K562 (cell line): ENCODE results near the gene CDRT4. TPM values are rescaled to one million over a fixed set of nuclear protein-coding genes. Genes with fewer than 3 reads are reported as not detected.

Experiments used
- ATAC-seq: fragments of 200-7000 bp; cut with Tn5 transposase; 3 replicates; pipeline ENCODE4 v1.9.1; 2020; ENCODE audit warnings: moderate library complexity
- BruUV-seq: library from RNA; stranded (reverse); fragments of 400-500 nt; replicated peaks from 2 replicates; lab custom pipeline; 2021; lab: Mats Ljungman, UMichigan
- CTCF ChIA-PET: fragments of 300-600 bp; formaldehyde crosslinking; extraction: SDS; loops from one replicate; lab custom pipeline; 2021; ENCODE audit warnings: low intra/inter-chr PET ratio; lab: Yijun Ruan, JAX
- POLR2A ChIA-PET: fragments of 300-600, 350-650 bp; sonication (Branson Sonifier 250); formaldehyde crosslinking; extraction: SDS; loops from one replicate; lab custom pipeline; 2021; ENCODE audit warnings: antibody characterized with exemption, inconsistent platforms; lab: Yijun Ruan, JAX
- DNase-seq, 4 experiments: peaks; one replicate each; pipeline versions ENCODE4 v3.0.0 to v3.0.0-alpha.2; 2011 to 2018; ENCODE audit warnings: low spot score in 3 of 4, mixed read lengths in 3 of 4; ENCODE audit errors: extremely low read depth in 1 of 4
- FAIRE-seq: peaks from 2 replicates; lab custom pipeline; 2011; peaks lifted over from hg19 to GRCh38; lab: Jason Lieb, UNC
- H2AFZ ChIP-seq: 2 replicates; pipeline ENCODE4 v1.6.0; 2011; ENCODE audit warnings: low read depth, low read length, control low read depth, inconsistent platforms
- H3K27ac ChIP-seq: fragments of 200-600 bp; 3 replicates; pipeline ENCODE4 v1.8.0; 2011; ENCODE audit warnings: low read depth, mild to moderate bottlenecking, control low read depth, inconsistent platforms, low read length, moderate library complexity, mixed read lengths; ENCODE audit errors: extremely low read depth
- H3K27me3 ChIP-seq, 2 experiments: fragments of 300-600 bp in 1 of 2; 2 replicates in 1 of 2; 3 replicates in 1 of 2; pipeline versions ENCODE4 v1.6.0 to v1.8.0; 2011; ENCODE audit warnings: inconsistent platforms in 2 of 2, low read length in 2 of 2, mild to moderate bottlenecking in 1 of 2, mixed read lengths in 1 of 2, moderate library complexity in 1 of 2; ENCODE audit not compliant: control insufficient read depth in 2 of 2, insufficient read depth in 2 of 2
- H3K36me3 ChIP-seq: fragments of 300-600 bp; 3 replicates; pipeline ENCODE4 v1.8.0; 2011; ENCODE audit warnings: mild to moderate bottlenecking, low read length, inconsistent platforms; ENCODE audit not compliant: control insufficient read depth, insufficient read depth
- H3K4me1 ChIP-seq, 2 experiments: fragments of 200-600 bp in 1 of 2; replicated peaks in 1 of 2; 2 replicates in 1 of 2; 3 replicates in 1 of 2; pipeline versions ENCODE4 v1.5.1 to v1.8.0; 2011; ENCODE audit warnings: inconsistent platforms in 2 of 2, low read length in 2 of 2, mild to moderate bottlenecking in 1 of 2, mixed read lengths in 1 of 2, moderate library complexity in 1 of 2; ENCODE audit not compliant: control insufficient read depth in 2 of 2, insufficient read depth in 2 of 2
- H3K4me2 ChIP-seq: 2 replicates; pipeline ENCODE4 v1.6.1; 2011; ENCODE audit warnings: low read length, control low read depth, inconsistent platforms, mixed read lengths; ENCODE audit not compliant: insufficient read depth
- H3K4me3 ChIP-seq: fragments of 200-600 bp; sonication (generic), shearing (Covaris generic); 2 replicates; pipeline ENCODE4 v1.5.1; 2016; ENCODE audit warnings: control low read depth, inconsistent platforms
- H3K79me2 ChIP-seq: fragments of 200-600 bp; 3 replicates; pipeline ENCODE4 v1.8.0; 2011; ENCODE audit warnings: low read length, inconsistent platforms; ENCODE audit not compliant: control insufficient read depth, insufficient read depth
- H3K9ac ChIP-seq, 2 experiments: 2 replicates each; pipeline versions ENCODE4 v1.6.0 to v1.6.1; 2011; ENCODE audit warnings: low read depth in 2 of 2, low read length in 2 of 2, control low read depth in 1 of 2, inconsistent platforms in 1 of 2, mild to moderate bottlenecking in 1 of 2, mixed read lengths in 1 of 2; ENCODE audit not compliant: insufficient read depth in 1 of 2
- H3K9me1 ChIP-seq: one replicate; pipeline ENCODE4 v1.6.0; 2011; ENCODE audit warnings: inconsistent platforms, mild to moderate bottlenecking, low read length, moderate library complexity; ENCODE audit not compliant: control insufficient read depth, insufficient read depth
- H3K9me3 ChIP-seq: replicated peaks from 2 replicates; pipeline ENCODE4 v1.5.1; 2011; ENCODE audit warnings: low read depth, low read length, inconsistent platforms; ENCODE audit not compliant: control insufficient read depth, insufficient read depth
- H4K20me1 ChIP-seq: replicated peaks from 2 replicates; pipeline ENCODE4 v1.6.1; 2011; ENCODE audit warnings: low read length, inconsistent platforms, mixed read lengths; ENCODE audit not compliant: control insufficient read depth, insufficient read depth
- ARHGAP35 ChIP-seq: fragments of 450-650 bp; IDR thresholded peaks from 2 replicates; pipeline ENCODE4 v1.6.1; 2018; ENCODE audit not compliant: partially characterized antibody
- DEAF1 ChIP-seq: fragments of 450-650 bp; formaldehyde crosslinking; IDR thresholded peaks from 2 replicates; pipeline ENCODE4 v1.4.0; 2020; ENCODE audit warnings: mild to moderate bottlenecking, moderate library complexity
- ERF ChIP-seq: fragments of 450-650 bp; formaldehyde crosslinking; IDR thresholded peaks from 2 replicates; pipeline ENCODE4 v1.4.0; 2020; ENCODE audit warnings: mild to moderate bottlenecking, mixed read lengths
- ESRRA ChIP-seq: fragments of 450-650 bp; IDR thresholded peaks from 2 replicates; pipeline ENCODE4 v1.6.1; 2014; ENCODE audit warnings: low read depth, mild to moderate bottlenecking, moderate library complexity, borderline replicate concordance
- HDGF ChIP-seq: fragments of 450-650 bp; IDR thresholded peaks from 2 replicates; pipeline ENCODE4 v1.6.1; 2016
- MAZ ChIP-seq, 2 experiments: fragments of 450-650 bp in 1 of 2; sonication (generic) in 1 of 2; formaldehyde crosslinking; IDR thresholded peaks in 1 of 2; conservative IDR thresholded peaks in 1 of 2; 2 replicates each; pipeline versions ENCODE4 v1.4.0 to v1.5.0; 2020; ENCODE audit warnings: mild to moderate bottlenecking in 1 of 2, missing genetic modification reagents in 1 of 2
- NCOA4 ChIP-seq: fragments of 450-650 bp; IDR thresholded peaks from 2 replicates; pipeline ENCODE4 v1.6.1; 2018; ENCODE audit warnings: mild to moderate bottlenecking; ENCODE audit not compliant: partially characterized antibody
- NR4A1 ChIP-seq, 2 experiments: fragments of 250-450 bp in 1 of 2; fragments of 450-650 bp in 1 of 2; sonication (Bioruptor Pico) in 1 of 2; IDR thresholded peaks; 2 replicates each; pipeline versions ENCODE4 v1.4.0 to v1.6.1; 2016 to 2020; ENCODE audit warnings: mild to moderate bottlenecking in 2 of 2, missing compliant biosample characterization in 1 of 2, missing genetic modification characterization in 1 of 2, moderate library complexity in 1 of 2
- SRSF1 ChIP-seq: fragments of 200-400 bp; formaldehyde crosslinking; IDR thresholded peaks from 2 replicates; pipeline ENCODE4 v1.6.1; 2017; ENCODE audit warnings: mild to moderate bottlenecking, low read depth, low read length, moderate library complexity
- TCFL5 ChIP-seq: fragments of 250-450 bp; sonication (Bioruptor Pico); conservative IDR thresholded peaks from 2 replicates; pipeline ENCODE4 v1.6.1; 2021; ENCODE audit warnings: mild to moderate bottlenecking, moderate library complexity, matching md5 sums
- THRA ChIP-seq: fragments of 450-650 bp; IDR thresholded peaks from 2 replicates; pipeline ENCODE4 v1.6.1; 2017; ENCODE audit warnings: mild to moderate bottlenecking, moderate library complexity
- THRB ChIP-seq: fragments of 450-650 bp; formaldehyde crosslinking; conservative IDR thresholded peaks from 2 replicates; pipeline ENCODE4 v1.4.0; 2022; ENCODE audit warnings: mild to moderate bottlenecking, missing genetic modification characterization
- ZBTB8A ChIP-seq: fragments of 450-650 bp; IDR thresholded peaks from 2 replicates; pipeline ENCODE4 v1.6.1; 2018; ENCODE audit warnings: mild to moderate bottlenecking, moderate library complexity; ENCODE audit not compliant: partially characterized antibody
- WGBS: fragments of 100-300 bp; shearing (Covaris generic); methylation state at CpG from one replicate; pipeline ENCODE4 v1.1.6; 2016; ENCODE audit warnings: low coverage, mixed read lengths; ENCODE audit not compliant: insufficient coverage; ENCODE audit errors: missing lambda C conversion rate; 5-methylcytosine and 5-hydroxymethylcytosine counted together
- in situ Hi-C: fragments of 300-500 bp; cut with MboI; formaldehyde crosslinking; loops from 4 replicates; pipeline ENCODE4 v1.15.0; 2018; ENCODE audit warnings: inconsistent platforms, mixed read lengths
- intact Hi-C: fragments of 100-400 bp; cut with micrococcal nuclease; formaldehyde crosslinking; loops from 2 replicates; pipeline ENCODE4 v1.14.2; 2022
- polyA plus RNA-seq, 8 experiments: library from polyadenylated mRNA; depleted of rRNA in 4 of 8; stranded (reverse) in 5 of 8; unstranded in 3 of 8; fragments of >200 nt; fragmentation: Nextera tagmentation in 2 of 8; fragmentation: Illumina TruSeq in 1 of 8; extraction: Ambion mirVana in 2 of 8; extraction: Trizol in 1 of 8; gene quantifications; 2 replicates each; pipeline versions ENCODE4 v1.2.1 to v1.2.3, GENCODE V29; 2011 to 2014; ENCODE audit warnings: inconsistent platforms in 1 of 8, missing spikeins in 1 of 8
- total RNA-seq, 7 experiments: library from RNA; depleted of rRNA in 6 of 7; stranded (reverse); fragments of >200 nt in 6 of 7; fragmentation: Illumina TruSeq in 2 of 7; extraction: Trizol in 2 of 7; gene quantifications; 2 replicates each; pipeline versions ENCODE4 v1.2.1 to v1.2.3, GENCODE V29; 2011 to 2021; ENCODE audit warnings: low replicate concordance in 1 of 7
- TF ChIP-seq, protein P1 (sequence below): fragments of 450-650 bp; IDR thresholded peaks from one replicate; pipeline ENCODE4 v1.6.1; 2018; ENCODE audit warnings: mild to moderate bottlenecking, moderate library complexity; ENCODE audit not compliant: partially characterized antibody

Gene CDRT4
- total and polyA plus RNA-seq, 9 of the 15 experiments (the other 6 are each of a cell fraction or from before 2014, with no cell fraction given), result 1.7 to 6.4 (median 3.5) TPM

DNA sequence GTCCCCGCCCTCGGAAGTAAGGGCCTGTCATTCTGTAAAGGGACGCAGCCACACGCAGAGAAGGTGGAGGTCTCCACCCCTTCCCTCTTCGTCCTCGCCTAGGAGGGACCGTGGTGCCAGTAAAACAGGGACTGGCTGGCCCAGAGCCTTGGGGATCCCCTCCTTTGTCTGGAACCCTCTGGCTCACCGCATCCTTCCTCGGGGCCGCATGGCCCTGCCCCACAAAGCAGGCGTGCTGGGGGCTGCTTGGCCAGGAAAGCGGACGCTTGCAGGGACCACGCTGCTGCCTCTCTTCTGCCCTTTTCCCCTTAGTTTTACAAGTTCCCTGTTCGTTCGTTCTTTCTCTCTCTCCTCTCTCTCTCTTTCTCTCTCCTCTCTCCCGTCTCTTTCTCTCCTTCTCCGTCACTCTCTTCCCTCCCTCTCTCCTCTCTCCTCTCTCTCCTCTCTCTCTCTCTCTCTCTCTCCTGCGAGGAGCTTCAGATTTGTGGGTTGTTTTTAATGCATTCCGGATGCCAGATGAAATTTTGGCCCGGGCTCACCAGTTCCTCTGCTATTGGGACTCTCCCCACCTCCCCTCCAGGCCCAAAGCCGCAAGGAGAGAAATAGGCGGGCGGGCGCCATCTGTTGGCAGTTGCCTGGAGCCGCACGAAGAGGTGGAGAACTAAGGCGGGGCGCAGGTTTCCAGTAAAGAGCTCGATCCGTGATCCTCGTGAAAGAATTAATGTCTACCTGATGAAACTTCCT lies 35.1 kb upstream of the CDRT4 start:
- H3K79me2 ChIP-seq, result no peaks in the 10 kb centered on the region
- 20% methylated on average over 9 of the region's 32 CpGs for WGBS
- H4K20me1 ChIP-seq, result no peaks in the 10 kb centered on the region
- no peak overlapping the region for H3K4me3 ChIP-seq
- H3K9me1 ChIP-seq, result no peaks in the 10 kb centered on the region
- peaks cover 1 to 10% of the 10 kb centered on the region in 2 experiments; a peak in 4 of 5 replicates for H3K4me1 ChIP-seq
- no peaks in the 10 kb centered on the region for H3K27me3 ChIP-seq
- CTCF ChIA-PET, result interaction anchor here (1.1 to 2.8 kb wide), 3 partner anchors 242 to 265 kb away, joined by 3 to 28 read pairs (median 12); no protein-coding TSS in a partner anchor
- 0 out of 2 replicates have a peak overlapping the region, but pooled peaks have one; percentile 33 for H2AFZ ChIP-seq
- no peak for FAIRE-seq
- ATAC-seq, result peak; percentile 97
- H3K27ac ChIP-seq, result no peak overlapping the region
- DNase-seq, result peak; percentile 60 to 78 (median 67)
- BruUV-seq, result TSS peak; percentile 36
- intact Hi-C loops, result loop anchor here (1.0 kb wide), 1 partner anchor 242 kb away; no protein-coding TSS in a partner anchor
- no peak overlapping the region for H3K4me2 ChIP-seq
- H3K9ac ChIP-seq, result 0 out of 4 replicates have a peak overlapping the region, but pooled peaks of 1 of the 2 experiments have one; percentile 71
- H3K9me3 ChIP-seq, result no peaks in the 10 kb centered on the region
- in situ Hi-C loops, result loop anchor here (5.0 kb wide), 2 partner anchors 35 to 245 kb away; partner anchors contain the start of gene CDRT4
- peaks cover 9% of the 10 kb centered on the region; the same call in 2 of the 3 replicates for H3K36me3 ChIP-seq
- POLR2A ChIA-PET, result interaction anchor here (0.6 to 0.9 kb wide), 4 partner anchors 12 to 241 kb away, joined by 3 to 4 read pairs (median 4); no protein-coding TSS in a partner anchor
- peak; percentile 55; the same call in 1 of the 2 replicates for TF ChIP-seq HDGF
- no peak for TF ChIP-seq ERF
- TF ChIP-seq MAZ (CRISPR knock-in tag; conservative IDR thresholded peaks at IDR 0.05 in 1 of 2, IDR thresholded peaks at IDR 0.05 in 1 of 2), result peak in 1 of 2 experiments; percentile 38; a peak in 1 of 4 replicates
- TF ChIP-seq THRA, result no peak
- peak; percentile 65 for TF ChIP-seq DEAF1 (CRISPR knock-in tag)
- no peak for TF ChIP-seq TCFL5
- no peak for TF ChIP-seq NR4A1 (CRISPR knock-in tag; IDR thresholded peaks at IDR 0.05)
- no peak for TF ChIP-seq NR4A1 (tag; IDR thresholded peaks at IDR 0.05)
- TF ChIP-seq, protein P1, sequence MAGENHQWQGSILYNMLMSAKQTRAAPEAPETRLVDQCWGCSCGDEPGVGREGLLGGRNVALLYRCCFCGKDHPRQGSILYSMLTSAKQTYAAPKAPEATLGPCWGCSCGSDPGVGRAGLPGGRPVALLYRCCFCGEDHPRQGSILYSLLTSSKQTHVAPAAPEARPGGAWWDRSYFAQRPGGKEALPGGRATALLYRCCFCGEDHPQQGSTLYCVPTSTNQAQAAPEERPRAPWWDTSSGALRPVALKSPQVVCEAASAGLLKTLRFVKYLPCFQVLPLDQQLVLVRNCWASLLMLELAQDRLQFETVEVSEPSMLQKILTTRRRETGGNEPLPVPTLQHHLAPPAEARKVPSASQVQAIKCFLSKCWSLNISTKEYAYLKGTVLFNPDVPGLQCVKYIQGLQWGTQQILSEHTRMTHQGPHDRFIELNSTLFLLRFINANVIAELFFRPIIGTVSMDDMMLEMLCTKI, result no peak
- peak; percentile 31 for TF ChIP-seq ARHGAP35
- TF ChIP-seq ESRRA, result no peak
- TF ChIP-seq ZBTB8A, result no peak
- 0 out of 2 replicates have a peak, but pooled peaks have one; percentile 43 for TF ChIP-seq THRB
- TF ChIP-seq SRSF1, result no peak
- TF ChIP-seq NCOA4, result no peak
